K562 (cell line): ENCODE measurements around the gene ERLIN1. TPM values are rescaled to one million over a fixed set of nuclear protein-coding genes. Genes with fewer than 3 reads are reported as not detected.

Source experiments
- CCAR2 ChIP-seq: fragments of 200-400 bp; formaldehyde crosslinking; IDR thresholded peaks from 2 replicates; pipeline ENCODE4 v1.6.1; 2017; ENCODE audit warnings: mild to moderate bottlenecking, low read depth, low read length
- FIP1L1 ChIP-seq: fragments of 200-400 bp; formaldehyde crosslinking; IDR thresholded peaks from 2 replicates; pipeline ENCODE4 v1.6.1; 2018; ENCODE audit warnings: mild to moderate bottlenecking, low read depth, low read length; ENCODE audit not compliant: poor library complexity, severe bottlenecking
- GABPB2 ChIP-seq: fragments of 250-450 bp; sonication (Bioruptor Pico); conservative IDR thresholded peaks from 2 replicates; pipeline ENCODE4 v1.5.1; 2021; ENCODE audit warnings: mild to moderate bottlenecking
- HDAC6 ChIP-seq: IDR thresholded peaks from 2 replicates; pipeline ENCODE4 v1.6.1; 2012; ENCODE audit warnings: low read depth, mild to moderate bottlenecking, control low read depth, inconsistent platforms, low read length, moderate library complexity
- HDAC8 ChIP-seq: fragments of 450-650 bp; IDR thresholded peaks from 2 replicates; pipeline ENCODE4 v1.6.1; 2016; ENCODE audit warnings: mild to moderate bottlenecking, missing genetic modification characterization, moderate library complexity, missing compliant biosample characterization
- LARP7 ChIP-seq: fragments of 450-650 bp; IDR thresholded peaks from 2 replicates; pipeline ENCODE4 v1.6.1; 2016
- MXI1 ChIP-seq: IDR thresholded peaks from 2 replicates; pipeline ENCODE4 v1.6.1; 2011; ENCODE audit warnings: low read depth, mild to moderate bottlenecking, improper control_type of control experiment, low read length
- PCBP1 ChIP-seq: fragments of 200-400 bp; formaldehyde crosslinking; IDR thresholded peaks from 2 replicates; pipeline ENCODE4 v1.6.1; 2018; ENCODE audit warnings: mild to moderate bottlenecking, low read depth, low read length; ENCODE audit not compliant: poor library complexity, severe bottlenecking
- SLC30A9 ChIP-seq: fragments of 250-450 bp; sonication (Bioruptor Pico); IDR thresholded peaks from 2 replicates; pipeline ENCODE4 v1.8.0; 2022; ENCODE audit warnings: mild to moderate bottlenecking, moderate library complexity
- ZNF239 ChIP-seq: fragments of 250-450 bp; sonication (Bioruptor Pico); IDR thresholded peaks from 2 replicates; pipeline ENCODE4 v1.4.0; 2020; ENCODE audit warnings: mild to moderate bottlenecking
- ZNF41 ChIP-seq: fragments of 250-450 bp; sonication (Bioruptor Pico); conservative IDR thresholded peaks from 2 replicates; pipeline ENCODE4 v1.4.0; 2020; ENCODE audit warnings: mild to moderate bottlenecking
- ZNF668 ChIP-seq: fragments of 250-450 bp; sonication (Bioruptor Pico); IDR thresholded peaks from 2 replicates; pipeline ENCODE4 v1.8.0; 2022; ENCODE audit warnings: mild to moderate bottlenecking, inconsistent platforms
- polyA plus RNA-seq, 8 experiments: library from polyadenylated mRNA; depleted of rRNA in 4 of 8; stranded (reverse) in 5 of 8; unstranded in 3 of 8; fragments of >200 nt; fragmentation: Nextera tagmentation in 2 of 8; fragmentation: Illumina TruSeq in 1 of 8; extraction: Ambion mirVana in 2 of 8; extraction: Trizol in 1 of 8; gene quantifications; 2 replicates each; pipeline versions ENCODE4 v1.2.1 to v1.2.3, GENCODE V29; 2011 to 2014; ENCODE audit warnings: inconsistent platforms in 1 of 8, missing spikeins in 1 of 8
- total RNA-seq, 7 experiments: library from RNA; depleted of rRNA in 6 of 7; stranded (reverse); fragments of >200 nt in 6 of 7; fragmentation: Illumina TruSeq in 2 of 7; extraction: Trizol in 2 of 7; gene quantifications; 2 replicates each; pipeline versions ENCODE4 v1.2.1 to v1.2.3, GENCODE V29; 2011 to 2021; ENCODE audit warnings: low replicate concordance in 1 of 7
- TF ChIP-seq, protein P1 (sequence below): fragments of 450-650 bp; IDR thresholded peaks from 2 replicates; pipeline ENCODE4 v1.6.1; 2016; ENCODE audit warnings: low read depth
- TF ChIP-seq, protein P2 (sequence below): fragments of 450-650 bp; IDR thresholded peaks from 2 replicates; pipeline ENCODE4 v1.6.1; 2017; ENCODE audit warnings: antibody characterized with exemption
- TF ChIP-seq, protein P3 (sequence below): fragments of 250-450 bp; sonication (Bioruptor Pico); IDR thresholded peaks from 2 replicates; pipeline ENCODE4 v1.5.0; 2022; ENCODE audit warnings: mild to moderate bottlenecking

The ERLIN1 gene
- total and polyA plus RNA-seq, 9 of the 15 experiments (the other 6 are each of a cell fraction or from before 2014, with no cell fraction given), result 9.8 to 26.8 (median 15.5) TPM

DNA sequence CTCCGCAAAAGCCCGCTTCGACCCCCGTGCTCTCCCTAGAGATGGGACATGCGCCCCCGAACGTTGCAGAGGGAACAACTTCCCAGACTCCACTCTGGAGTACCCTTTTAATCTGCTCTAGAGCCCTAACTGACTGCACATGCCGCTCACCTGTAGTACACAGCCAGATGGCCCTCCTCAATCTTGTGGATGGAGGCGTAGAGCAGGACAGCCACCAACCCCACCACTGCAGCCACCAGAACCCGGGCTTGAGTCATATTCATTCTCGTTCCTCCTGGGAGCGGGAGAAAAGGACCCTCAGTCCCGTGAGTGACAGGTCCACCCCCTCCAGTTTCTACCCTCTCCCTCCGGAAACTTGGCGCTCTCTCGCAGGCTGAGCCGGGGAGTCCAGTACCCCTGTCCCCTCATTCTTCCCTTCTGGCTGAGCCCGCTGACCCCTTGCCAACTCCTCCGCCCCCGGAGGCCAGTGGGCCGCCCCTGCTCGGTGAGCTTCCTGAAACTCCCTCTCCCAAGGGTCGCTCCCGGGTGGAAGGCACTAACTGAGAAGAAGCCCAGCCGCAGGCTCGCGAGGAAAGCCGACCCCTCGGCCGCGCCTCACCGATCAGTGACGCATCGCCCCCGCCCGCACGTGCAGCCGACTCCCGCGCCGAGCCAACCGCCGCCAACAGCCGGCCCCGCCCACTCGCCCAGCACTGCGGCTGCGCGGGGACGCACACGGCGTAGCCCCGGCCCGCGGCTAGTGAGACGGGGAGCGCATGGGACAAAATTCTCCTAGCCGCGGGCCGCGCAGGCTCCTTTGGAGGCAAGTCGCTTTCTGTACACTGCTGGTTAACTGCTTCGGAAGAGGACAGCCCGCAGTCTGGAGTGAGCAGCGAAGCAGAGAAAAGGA is at the start of gene ERLIN1 (continued):
- TF ChIP-seq, protein P1, sequence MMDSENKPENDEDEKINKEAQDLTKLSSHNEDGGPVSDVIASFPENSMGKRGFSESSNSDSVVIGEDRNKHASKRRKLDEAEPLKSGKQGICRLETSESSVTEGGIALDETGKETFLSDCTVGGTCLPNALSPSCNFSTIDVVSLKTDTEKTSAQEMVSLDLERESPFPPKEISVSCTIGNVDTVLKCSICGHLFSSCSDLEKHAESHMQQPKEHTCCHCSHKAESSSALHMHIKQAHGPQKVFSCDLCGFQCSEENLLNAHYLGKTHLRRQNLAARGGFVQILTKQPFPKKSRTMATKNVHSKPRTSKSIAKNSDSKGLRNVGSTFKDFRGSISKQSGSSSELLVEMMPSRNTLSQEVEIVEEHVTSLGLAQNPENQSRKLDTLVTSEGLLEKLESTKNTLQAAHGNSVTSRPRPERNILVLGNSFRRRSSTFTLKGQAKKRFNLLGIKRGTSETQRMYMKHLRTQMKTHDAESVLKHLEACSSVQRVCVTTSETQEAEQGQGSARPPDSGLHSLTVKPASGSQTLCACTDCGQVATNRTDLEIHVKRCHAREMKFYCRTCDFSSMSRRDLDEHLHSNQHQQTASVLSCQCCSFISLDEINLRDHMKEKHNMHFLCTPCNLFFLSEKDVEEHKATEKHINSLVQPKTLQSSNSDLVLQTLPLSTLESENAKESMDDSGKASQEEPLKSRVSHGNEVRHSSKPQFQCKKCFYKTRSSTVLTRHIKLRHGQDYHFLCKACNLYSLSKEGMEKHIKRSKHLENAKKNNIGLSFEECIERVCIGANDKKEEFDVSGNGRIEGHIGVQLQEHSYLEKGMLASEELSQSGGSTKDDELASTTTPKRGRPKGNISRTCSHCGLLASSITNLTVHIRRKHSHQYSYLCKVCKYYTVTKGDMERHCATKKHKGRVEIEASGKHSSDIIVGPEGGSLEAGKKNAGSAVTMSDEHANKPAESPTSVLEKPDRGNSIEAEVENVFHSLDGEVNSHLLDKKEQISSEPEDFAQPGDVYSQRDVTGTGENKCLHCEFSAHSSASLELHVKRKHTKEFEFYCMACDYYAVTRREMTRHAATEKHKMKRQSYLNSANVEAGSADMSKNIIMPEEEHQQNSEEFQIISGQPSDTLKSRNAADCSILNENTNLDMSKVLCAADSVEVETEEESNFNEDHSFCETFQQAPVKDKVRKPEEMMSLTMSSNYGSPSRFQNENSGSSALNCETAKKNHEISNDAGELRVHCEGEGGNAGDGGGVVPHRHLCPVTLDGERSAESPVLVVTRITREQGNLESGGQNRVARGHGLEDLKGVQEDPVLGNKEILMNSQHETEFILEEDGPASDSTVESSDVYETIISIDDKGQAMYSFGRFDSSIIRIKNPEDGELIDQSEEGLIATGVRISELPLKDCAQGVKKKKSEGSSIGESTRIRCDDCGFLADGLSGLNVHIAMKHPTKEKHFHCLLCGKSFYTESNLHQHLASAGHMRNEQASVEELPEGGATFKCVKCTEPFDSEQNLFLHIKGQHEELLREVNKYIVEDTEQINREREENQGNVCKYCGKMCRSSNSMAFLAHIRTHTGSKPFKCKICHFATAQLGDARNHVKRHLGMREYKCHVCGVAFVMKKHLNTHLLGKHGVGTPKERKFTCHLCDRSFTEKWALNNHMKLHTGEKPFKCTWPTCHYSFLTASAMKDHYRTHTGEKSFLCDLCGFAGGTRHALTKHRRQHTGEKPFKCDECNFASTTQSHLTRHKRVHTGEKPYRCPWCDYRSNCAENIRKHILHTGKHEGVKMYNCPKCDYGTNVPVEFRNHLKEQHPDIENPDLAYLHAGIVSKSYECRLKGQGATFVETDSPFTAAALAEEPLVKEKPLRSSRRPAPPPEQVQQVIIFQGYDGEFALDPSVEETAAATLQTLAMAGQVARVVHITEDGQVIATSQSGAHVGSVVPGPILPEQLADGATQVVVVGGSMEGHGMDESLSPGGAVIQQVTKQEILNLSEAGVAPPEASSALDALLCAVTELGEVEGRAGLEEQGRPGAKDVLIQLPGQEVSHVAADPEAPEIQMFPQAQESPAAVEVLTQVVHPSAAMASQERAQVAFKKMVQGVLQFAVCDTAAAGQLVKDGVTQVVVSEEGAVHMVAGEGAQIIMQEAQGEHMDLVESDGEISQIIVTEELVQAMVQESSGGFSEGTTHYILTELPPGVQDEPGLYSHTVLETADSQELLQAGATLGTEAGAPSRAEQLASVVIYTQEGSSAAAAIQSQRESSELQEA, result peak; percentile 91
- peak; percentile 79 for TF ChIP-seq MXI1
- TF ChIP-seq, protein P2, sequence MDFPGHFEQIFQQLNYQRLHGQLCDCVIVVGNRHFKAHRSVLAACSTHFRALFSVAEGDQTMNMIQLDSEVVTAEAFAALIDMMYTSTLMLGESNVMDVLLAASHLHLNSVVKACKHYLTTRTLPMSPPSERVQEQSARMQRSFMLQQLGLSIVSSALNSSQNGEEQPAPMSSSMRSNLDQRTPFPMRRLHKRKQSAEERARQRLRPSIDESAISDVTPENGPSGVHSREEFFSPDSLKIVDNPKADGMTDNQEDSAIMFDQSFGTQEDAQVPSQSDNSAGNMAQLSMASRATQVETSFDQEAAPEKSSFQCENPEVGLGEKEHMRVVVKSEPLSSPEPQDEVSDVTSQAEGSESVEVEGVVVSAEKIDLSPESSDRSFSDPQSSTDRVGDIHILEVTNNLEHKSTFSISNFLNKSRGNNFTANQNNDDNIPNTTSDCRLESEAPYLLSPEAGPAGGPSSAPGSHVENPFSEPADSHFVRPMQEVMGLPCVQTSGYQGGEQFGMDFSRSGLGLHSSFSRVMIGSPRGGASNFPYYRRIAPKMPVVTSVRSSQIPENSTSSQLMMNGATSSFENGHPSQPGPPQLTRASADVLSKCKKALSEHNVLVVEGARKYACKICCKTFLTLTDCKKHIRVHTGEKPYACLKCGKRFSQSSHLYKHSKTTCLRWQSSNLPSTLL, result no peak
- TF ChIP-seq, protein P3, sequence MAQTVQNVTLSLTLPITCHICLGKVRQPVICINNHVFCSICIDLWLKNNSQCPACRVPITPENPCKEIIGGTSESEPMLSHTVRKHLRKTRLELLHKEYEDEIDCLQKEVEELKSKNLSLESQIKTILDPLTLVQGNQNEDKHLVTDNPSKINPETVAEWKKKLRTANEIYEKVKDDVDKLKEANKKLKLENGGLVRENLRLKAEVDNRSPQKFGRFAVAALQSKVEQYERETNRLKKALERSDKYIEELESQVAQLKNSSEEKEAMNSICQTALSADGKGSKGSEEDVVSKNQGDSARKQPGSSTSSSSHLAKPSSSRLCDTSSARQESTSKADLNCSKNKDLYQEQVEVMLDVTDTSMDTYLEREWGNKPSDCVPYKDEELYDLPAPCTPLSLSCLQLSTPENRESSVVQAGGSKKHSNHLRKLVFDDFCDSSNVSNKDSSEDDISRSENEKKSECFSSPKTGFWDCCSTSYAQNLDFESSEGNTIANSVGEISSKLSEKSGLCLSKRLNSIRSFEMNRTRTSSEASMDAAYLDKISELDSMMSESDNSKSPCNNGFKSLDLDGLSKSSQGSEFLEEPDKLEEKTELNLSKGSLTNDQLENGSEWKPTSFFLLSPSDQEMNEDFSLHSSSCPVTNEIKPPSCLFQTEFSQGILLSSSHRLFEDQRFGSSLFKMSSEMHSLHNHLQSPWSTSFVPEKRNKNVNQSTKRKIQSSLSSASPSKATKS (CRISPR knock-in tag), result no peak
- TF ChIP-seq PCBP1, result no peak
- TF ChIP-seq HDAC6, result no peak
- no peak for TF ChIP-seq ZNF239
- TF ChIP-seq ZNF41, result no peak
- no peak for TF ChIP-seq HDAC8 (tag)
- TF ChIP-seq FIP1L1, result peak; percentile 64
- TF ChIP-seq ZNF668, result no peak
- no peak for TF ChIP-seq CCAR2
- no peak for TF ChIP-seq GABPB2 (CRISPR knock-in tag)
- TF ChIP-seq LARP7, result no peak
- TF ChIP-seq SLC30A9 (CRISPR knock-in tag), result no peak
